ENCODE results near the gene DUSP3. TPM values are rescaled to one million over a fixed set of nuclear protein-coding genes. Genes with fewer than 3 reads are reported as not detected.
A peak's percentile ranks its signal among the peaks of the same experiment; 100 is the strongest.

DUSP3 gene
- 10 to 100 TPM in 1 of 2 donors, 1 to 10 TPM in 1; 9.2 to 11.0 TPM for total RNA-seq

DNA sequence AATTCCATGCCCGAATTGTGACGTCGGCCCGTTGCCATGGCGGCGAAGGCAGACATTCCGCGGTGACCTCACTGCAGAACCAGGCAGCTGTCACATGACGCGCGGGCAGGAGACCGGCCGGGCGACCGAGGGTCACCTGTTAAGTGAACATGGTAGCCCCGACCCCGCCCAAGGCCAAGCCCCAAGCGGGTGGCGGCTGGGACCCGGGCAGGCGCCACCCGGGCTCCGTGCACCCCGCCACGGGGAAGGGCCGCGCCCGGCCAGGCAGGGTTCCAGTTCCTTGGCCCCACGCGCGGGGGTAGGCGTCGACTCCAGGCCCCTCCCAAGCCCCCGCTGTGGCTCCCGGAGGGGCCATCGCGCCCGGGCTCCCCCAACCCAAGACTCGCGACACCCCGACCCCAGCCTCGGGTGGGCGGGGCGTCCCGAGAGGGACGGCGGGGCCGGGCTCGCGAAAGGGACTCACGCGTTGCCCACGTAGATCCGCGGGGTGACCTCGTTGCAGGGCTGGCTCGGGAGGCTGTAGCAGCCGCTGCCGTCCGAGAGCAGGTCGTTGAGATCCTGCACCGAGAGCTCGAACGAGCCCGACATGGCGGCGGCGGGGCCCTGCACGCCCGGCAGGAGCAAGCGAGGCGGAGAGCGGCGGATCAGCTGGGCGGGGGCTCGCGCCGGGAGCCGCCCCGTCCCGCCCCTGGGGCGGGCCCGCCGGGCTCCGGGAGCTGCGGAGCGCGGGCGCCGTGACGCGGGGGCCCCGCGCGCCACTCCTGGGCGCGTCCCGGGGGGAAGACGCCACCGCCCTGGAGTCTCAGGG, at the start of gene DUSP3:
Gene DUSP3, minus strand, starts transcription at position 641 of the 808 bp plus-strand sequence. Its CDS starts 53 bp downstream, at position 588.
- H3K4me1 Mint-ChIP-seq (ENCODE audit: low read depth), result peaks cover 12% of the 10 kb centered on the region

DNA sequence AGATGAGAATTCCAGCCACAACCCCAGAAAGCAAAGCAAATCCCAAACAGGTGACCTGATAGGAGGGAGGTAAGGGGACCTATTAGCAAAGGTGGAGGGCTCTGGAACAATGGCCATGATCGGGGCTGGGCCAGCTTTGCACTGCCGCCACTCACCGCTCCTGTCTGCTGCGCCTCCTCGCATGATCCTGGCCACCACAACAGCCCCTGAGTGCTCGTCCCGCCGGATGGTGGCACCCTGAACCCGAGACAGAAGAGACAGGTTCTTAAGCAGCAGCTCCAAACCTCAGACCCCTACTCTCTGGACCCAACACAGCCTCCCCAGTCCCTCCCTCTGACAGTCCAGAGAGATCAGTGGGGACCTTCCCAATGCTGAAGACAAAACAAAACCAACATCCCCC, 48.8 kb upstream of the DUSP3 start:
- H3K4me1 Mint-ChIP-seq (ENCODE audit: low read depth), result peaks cover 19% of the 10 kb centered on the region
- H3K4me3 Mint-ChIP-seq, result no peak overlapping the region
- H3K27ac Mint-ChIP-seq, result no peak overlapping the region
- peaks cover 25% of the 10 kb centered on the region for H3K27me3 Mint-ChIP-seq (ENCODE audit: low read depth)
- no peaks in the 10 kb centered on the region for H3K9me3 Mint-ChIP-seq
- no peaks in the 10 kb centered on the region for H3K36me3 Mint-ChIP-seq (ENCODE audit: insufficient read depth in 2 of 2)
- DNase-seq (no peak), ATAC-seq (replicated peaks in 1 of 2) (no peak)

More for the DNA sequence above, at the start of gene DUSP3:
- DNase-seq, result peak; percentile 80 to 85
- no peaks in the 10 kb centered on the region for H3K9me3 Mint-ChIP-seq
- H3K27me3 Mint-ChIP-seq (ENCODE audit: low read depth), result peaks cover 36% of the 10 kb centered on the region
- H3K27ac Mint-ChIP-seq, result no peak within 1 kb of the TSS
- H3K36me3 Mint-ChIP-seq (ENCODE audit: insufficient read depth in 2 of 2), result peaks cover under 1 to 2% of the 10 kb centered on the region in 2 donors
- H3K4me3 Mint-ChIP-seq, result peak within 1 kb of the TSS; percentile 81 to 85
- peak; percentile 98 for ATAC-seq (replicated peaks in 1 of 2)

DNA sequence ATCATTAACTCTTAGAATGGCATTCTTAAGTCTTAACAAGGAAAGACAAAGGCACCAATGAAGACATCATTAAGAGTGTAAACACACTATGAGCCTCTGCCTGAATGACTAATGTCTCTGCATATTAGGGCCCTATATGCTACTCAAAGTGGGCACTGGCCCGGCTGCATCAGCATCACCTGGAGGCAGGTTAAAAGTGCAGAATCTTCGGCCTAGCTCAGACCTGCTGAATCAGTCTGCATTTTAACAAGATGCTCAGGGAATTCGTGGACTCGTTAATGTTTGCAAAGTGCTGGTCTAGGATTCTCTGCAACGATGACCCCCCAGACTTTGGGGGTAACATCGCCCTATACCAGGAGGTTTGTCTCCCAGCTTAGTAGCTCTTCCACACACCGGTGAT, 47.4 kb upstream of the DUSP3 start:
- no peaks in the 10 kb centered on the region for H3K36me3 Mint-ChIP-seq (ENCODE audit: insufficient read depth in 2 of 2)

DNA sequence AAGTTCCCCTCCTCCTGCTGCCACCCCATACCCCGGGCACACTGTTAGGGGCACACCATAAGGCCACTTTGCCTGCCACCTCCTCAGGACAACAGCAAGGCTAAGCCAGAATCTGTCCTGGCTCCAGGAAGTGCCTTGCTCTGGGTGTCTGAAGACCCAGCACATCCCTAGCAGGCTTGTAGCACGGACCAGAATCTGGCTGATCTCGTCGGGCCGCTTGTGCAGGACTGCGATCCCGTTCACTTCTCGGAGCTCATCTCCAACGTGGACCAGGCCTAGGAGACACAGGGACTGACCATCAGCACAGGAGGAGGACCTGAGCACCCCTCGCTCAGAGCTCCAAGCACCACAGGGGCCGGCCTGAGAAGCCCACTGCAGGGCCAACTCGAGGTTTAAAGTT, 46.8 kb upstream of the DUSP3 start:
- Mint-ChIP-seq H3K36me3 (ENCODE audit: insufficient read depth in 2 of 2) (no peaks in the 10 kb centered on the region), H3K27ac (no peak overlapping the region), H3K4me3 (no peak overlapping the region), H3K4me1 (ENCODE audit: low read depth) (peaks cover 4% of the 10 kb centered on the region), H3K9me3 (no peaks in the 10 kb centered on the region), H3K27me3 (ENCODE audit: low read depth) (peaks cover 6% of the 10 kb centered on the region)
- ATAC-seq (replicated peaks in 1 of 2) (no peak), DNase-seq (no peak)

More for the DNA sequence above, 47.4 kb upstream of the DUSP3 start:
- Mint-ChIP-seq H3K4me1 (ENCODE audit: low read depth) (peaks cover 10% of the 10 kb centered on the region), H3K9me3 (no peaks in the 10 kb centered on the region), H3K4me3 (no peak overlapping the region), H3K27me3 (ENCODE audit: low read depth) (peaks cover 12% of the 10 kb centered on the region), H3K27ac (no peak overlapping the region)
- no peak for ATAC-seq (replicated peaks in 1 of 2)
- no peak for DNase-seq

DNA sequence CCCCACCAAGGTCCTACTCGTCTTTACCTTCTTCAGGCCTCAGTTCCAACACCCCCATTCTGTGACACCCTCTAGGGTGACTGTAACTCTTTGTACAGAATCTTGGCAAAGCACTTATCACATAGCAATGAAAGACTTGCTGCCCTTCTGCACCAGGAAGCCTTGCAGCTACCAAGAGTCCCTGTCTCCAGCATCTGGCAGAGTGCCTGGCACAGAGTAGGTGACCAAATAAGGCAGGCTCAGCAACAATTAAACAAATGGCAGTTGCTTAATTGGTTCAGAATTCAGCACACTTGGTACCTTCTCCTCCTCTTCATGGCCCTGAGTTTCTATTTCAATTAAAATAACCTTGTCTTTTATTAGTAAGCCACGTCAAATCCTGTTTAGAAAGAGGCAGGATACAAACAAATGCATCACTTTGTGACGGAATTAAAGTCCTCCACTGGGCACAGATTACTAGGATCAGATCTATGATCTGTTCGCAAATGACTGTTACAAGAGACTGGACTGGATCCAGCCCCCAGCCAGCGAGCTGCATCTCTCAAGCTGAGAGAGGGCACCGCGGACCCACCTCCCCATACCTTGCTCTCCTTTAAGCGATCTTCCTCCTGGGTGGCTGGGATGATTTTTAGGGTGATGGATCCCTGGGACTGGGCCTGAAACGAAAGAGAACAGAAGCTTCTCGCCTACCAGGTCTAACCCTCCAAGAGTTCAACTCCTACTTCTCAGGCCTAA, 44.7 kb upstream of the DUSP3 start:
- no peak for DNase-seq
- no peak overlapping the region for H3K4me3 Mint-ChIP-seq
- H3K4me1 Mint-ChIP-seq (ENCODE audit: low read depth), result peaks cover 7% of the 10 kb centered on the region
- no peaks in the 10 kb centered on the region for H3K9me3 Mint-ChIP-seq
- H3K27me3 Mint-ChIP-seq (ENCODE audit: low read depth), result no peaks in the 10 kb centered on the region
- no peak overlapping the region for H3K27ac Mint-ChIP-seq
- H3K36me3 Mint-ChIP-seq (ENCODE audit: insufficient read depth in 2 of 2), result no peaks in the 10 kb centered on the region
- ATAC-seq (replicated peaks in 1 of 2), result no peak

DNA sequence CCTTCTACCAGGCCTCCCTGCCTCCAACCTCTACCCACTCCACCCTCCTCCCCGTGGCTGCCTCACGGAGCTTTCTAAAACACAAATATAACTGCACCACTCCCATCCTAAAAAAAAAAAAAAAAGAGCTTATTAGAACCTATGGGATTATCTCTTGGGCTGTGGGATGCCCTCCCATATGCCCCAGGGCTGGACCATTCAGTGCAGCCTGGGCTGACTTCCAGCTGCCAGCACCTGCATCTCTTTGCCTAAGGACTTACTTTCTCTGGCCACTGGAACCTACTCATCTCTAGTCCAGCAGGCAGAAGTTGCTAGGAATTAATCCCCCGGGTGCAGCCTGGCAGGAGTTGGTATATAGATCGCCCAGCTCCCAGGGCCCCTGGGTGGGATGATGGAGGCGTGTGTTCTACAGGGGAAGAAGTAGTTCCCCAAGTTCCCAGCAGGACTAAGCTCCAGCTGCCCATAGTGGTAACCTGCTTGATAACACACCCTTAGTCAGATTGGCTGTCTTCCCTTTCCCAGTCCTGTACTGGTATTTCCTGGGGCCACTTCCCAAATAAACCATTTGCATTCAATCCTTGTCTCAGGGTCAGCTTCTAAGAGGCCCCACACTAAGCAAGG, 43.9 kb upstream of the DUSP3 start:
- Mint-ChIP-seq H3K9me3 (no peaks in the 10 kb centered on the region), H3K27me3 (ENCODE audit: low read depth) (no peaks in the 10 kb centered on the region), H3K36me3 (ENCODE audit: insufficient read depth in 2 of 2) (no peaks in the 10 kb centered on the region), H3K4me3 (no peak overlapping the region), H3K4me1 (ENCODE audit: low read depth) (peaks cover 7% of the 10 kb centered on the region), H3K27ac (no peak overlapping the region)
- ATAC-seq (replicated peaks in 1 of 2) (no peak), DNase-seq (no peak)

DNA sequence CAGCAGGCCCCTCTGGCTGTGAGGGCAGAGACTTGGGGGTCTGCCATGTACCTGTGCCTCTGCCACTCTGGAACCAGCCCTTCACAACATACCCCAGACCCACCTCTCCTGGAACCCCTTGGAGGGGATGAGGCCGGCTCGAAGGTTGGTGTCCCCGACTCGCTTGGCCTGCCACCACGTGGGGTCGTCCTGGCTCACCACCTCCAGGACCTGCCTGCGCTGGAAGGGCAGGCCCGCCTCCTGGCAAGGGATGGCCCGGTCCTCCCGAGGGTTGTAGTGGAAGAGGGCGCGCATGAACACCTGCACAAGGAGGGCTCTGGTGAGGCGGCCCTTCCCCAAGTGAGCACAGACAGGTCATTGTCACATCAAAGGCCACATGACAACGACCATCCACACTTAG, 42.0 kb upstream of the DUSP3 start:
- no peaks in the 10 kb centered on the region for H3K27me3 Mint-ChIP-seq (ENCODE audit: low read depth)
- ATAC-seq (replicated peaks in 1 of 2), result no peak
- no peaks in the 10 kb centered on the region for H3K36me3 Mint-ChIP-seq (ENCODE audit: insufficient read depth in 2 of 2)
- no peak for DNase-seq
- no peak overlapping the region for H3K27ac Mint-ChIP-seq
- H3K4me1 Mint-ChIP-seq (ENCODE audit: low read depth), result peaks cover 7% of the 10 kb centered on the region
- no peak overlapping the region for H3K4me3 Mint-ChIP-seq
- H3K9me3 Mint-ChIP-seq, result no peaks in the 10 kb centered on the region

DNA sequence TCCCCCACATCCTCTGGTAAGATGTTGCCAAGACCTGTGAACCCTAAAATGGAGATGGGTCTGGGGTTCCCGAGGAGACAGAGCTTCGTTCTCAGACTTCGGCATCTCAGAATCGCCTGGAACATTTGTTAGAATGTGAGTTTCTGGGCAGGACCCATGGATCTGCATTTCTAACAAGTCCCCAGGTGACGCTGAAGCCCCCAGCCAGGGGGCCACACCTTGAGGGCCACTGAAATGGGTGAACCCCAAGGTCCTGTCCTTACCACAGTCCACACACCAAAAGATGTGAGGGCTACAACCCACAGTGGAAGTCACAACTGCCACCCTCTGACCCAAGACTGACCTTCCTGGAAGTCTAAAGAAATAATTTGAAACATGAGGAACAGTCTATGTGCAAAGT, 40.2 kb upstream of the DUSP3 start:
- no peaks in the 10 kb centered on the region for H3K36me3 Mint-ChIP-seq (ENCODE audit: insufficient read depth in 2 of 2)
- H3K9me3 Mint-ChIP-seq, result no peaks in the 10 kb centered on the region
- H3K27ac Mint-ChIP-seq, result no peak overlapping the region
- H3K4me1 Mint-ChIP-seq (ENCODE audit: low read depth), result peaks cover 7% of the 10 kb centered on the region
- H3K27me3 Mint-ChIP-seq (ENCODE audit: low read depth), result no peaks in the 10 kb centered on the region
- no peak for ATAC-seq (replicated peaks in 1 of 2)
- no peak for DNase-seq
- no peak overlapping the region for H3K4me3 Mint-ChIP-seq

DNA sequence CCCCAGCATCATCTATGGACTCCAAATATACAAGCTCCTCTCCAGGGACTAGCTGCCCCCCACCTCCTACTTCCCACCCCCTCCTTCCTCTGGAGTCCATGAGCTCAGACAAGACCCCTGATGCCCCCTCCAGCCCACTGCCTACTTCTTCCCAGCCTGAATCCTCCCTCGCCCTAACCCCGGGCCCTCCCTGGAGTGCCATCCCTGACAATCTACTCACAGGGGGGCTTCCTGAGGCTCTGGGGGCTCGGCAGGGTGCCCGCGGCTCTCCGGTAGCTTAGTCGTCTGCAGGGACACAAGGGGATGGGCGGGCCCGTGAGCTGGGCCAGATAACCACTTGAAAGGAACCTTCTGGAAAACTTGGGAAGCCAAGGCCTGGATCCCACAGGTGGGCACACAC, 39.0 kb upstream of the DUSP3 start:
- Mint-ChIP-seq H3K27me3 (ENCODE audit: low read depth) (peaks cover 6% of the 10 kb centered on the region), H3K9me3 (no peaks in the 10 kb centered on the region), H3K4me1 (ENCODE audit: low read depth) (peaks cover 7% of the 10 kb centered on the region), H3K4me3 (no peak overlapping the region), H3K36me3 (ENCODE audit: insufficient read depth in 2 of 2) (no peaks in the 10 kb centered on the region), H3K27ac (no peak overlapping the region)
- no peak for ATAC-seq (replicated peaks in 1 of 2)
- DNase-seq, result no peak

DNA sequence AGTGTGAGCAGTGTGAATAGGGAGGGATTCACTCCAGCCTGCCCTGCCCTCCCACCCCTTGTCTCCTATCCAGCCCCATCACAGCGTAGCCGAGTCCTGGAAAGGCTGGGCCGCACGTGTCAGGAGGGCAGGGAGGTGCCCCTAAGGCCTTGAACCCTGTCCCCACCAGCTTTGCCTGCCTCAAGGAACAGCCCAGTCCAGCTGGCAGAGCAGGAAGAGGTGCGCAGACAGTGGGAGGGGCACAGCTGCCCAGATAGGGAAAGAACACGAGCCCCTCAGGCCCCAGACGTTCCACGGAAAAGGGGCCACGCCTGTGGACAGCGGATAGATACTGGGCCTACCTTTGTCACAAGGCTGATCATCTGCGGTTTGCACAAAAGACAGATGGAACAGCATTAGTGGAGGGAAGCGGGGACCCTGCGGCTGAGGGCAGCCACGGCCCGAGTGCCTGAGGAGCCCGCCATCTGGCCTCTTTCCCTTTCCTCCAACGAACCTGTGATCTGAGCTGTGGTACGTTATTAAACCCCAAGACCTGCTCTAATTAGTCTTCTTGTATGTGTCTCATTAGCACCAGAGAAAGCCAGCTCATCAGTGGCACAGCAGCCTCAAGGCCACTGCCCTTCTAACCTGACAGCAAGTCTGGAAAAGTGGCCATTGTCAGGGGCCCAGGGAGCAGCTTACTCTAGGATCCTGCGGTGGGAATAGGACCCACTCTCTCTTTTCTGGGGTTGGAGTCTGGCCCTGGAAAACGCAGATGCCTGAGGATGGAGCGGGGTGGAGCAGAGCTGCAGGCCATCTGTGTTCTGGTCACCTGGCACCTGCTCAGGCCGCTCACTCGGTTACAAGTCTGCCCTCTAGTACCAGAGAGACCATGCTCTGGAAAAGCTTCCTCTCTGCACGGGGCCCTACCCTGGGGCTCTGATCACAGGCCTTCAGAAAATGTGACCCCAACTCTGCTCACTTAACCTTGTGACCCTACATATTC, 37.9 kb upstream of the DUSP3 start:
- Mint-ChIP-seq H3K4me1 (ENCODE audit: low read depth) (peaks cover 7% of the 10 kb centered on the region), H3K9me3 (no peaks in the 10 kb centered on the region), H3K4me3 (no peak overlapping the region), H3K36me3 (ENCODE audit: insufficient read depth in 2 of 2) (no peaks in the 10 kb centered on the region), H3K27ac (no peak overlapping the region), H3K27me3 (ENCODE audit: low read depth) (peaks cover 6% of the 10 kb centered on the region)
- no peak for DNase-seq
- no peak for ATAC-seq (replicated peaks in 1 of 2)

DNA sequence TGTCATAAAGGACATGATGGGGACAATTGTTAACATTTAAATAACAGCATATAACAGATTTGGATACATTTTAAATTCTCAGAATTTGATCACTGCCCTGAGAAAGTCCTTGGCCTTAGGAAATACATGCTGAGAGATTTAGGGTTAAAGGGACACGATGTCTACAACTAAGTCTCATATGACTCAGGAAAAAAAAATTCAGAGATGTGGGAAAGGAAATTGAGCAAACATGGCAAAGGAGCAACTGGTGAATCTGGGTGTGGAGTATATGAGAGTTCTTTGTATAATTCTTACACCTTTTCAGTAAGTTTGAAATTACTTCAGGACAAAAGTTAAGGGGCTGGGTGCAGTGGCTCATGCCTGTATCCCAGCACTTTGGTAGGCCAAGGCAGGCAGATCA, 35.9 kb upstream of the DUSP3 start:
- Mint-ChIP-seq H3K36me3 (ENCODE audit: insufficient read depth in 2 of 2) (no peaks in the 10 kb centered on the region), H3K27me3 (ENCODE audit: low read depth) (peaks cover 6% of the 10 kb centered on the region), H3K27ac (no peak overlapping the region), H3K4me3 (no peak overlapping the region), H3K9me3 (no peaks in the 10 kb centered on the region), H3K4me1 (ENCODE audit: low read depth) (peaks cover 4% of the 10 kb centered on the region)
- ATAC-seq (replicated peaks in 1 of 2) (no peak), DNase-seq (no peak)

DNA sequence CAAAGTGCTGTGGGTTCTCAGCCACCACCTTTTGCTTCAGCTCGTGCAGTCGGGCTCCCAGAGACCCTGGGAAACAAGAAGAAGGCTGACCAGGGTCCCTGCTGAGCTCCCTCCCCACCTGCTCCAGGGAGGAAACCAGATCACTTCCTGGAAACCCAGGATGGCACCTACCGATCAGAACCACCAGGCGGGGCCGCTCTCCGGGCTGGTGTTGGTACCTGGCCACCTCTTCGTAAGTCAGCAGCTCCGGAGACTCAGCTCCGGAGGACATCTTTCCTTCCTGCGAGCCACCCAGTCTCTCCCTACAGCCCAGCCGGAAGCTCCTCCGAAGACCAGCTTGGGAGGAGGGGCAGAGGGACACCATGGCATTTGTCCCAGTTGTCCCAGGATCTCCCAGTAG, 35.2 kb upstream of the DUSP3 start:
- H3K27ac Mint-ChIP-seq, result no peak overlapping the region
- no peak for ATAC-seq (replicated peaks in 1 of 2)
- no peaks in the 10 kb centered on the region for H3K4me1 Mint-ChIP-seq (ENCODE audit: low read depth)
- no peak for DNase-seq
- H3K4me3 Mint-ChIP-seq, result no peak overlapping the region
- H3K36me3 Mint-ChIP-seq (ENCODE audit: insufficient read depth in 2 of 2), result no peaks in the 10 kb centered on the region
- no peaks in the 10 kb centered on the region for H3K9me3 Mint-ChIP-seq
- H3K27me3 Mint-ChIP-seq (ENCODE audit: low read depth), result peaks cover 6% of the 10 kb centered on the region
